Brain microvascular endothelial cell (primary cell): Measurements from ENCODE around the gene POLE.

ENCODE experiments used
- DNase-seq: peaks from one replicate; pipeline ENCODE4 v3.0.0-alpha.2; 2020
- H3K27ac ChIP-seq: fragments of 250-450 bp; sonication (Bioruptor Pico); 2 replicates; pipeline ENCODE4 v1.5.1; 2020; ENCODE audit warnings: mild to moderate bottlenecking, moderate library complexity
- H3K27me3 ChIP-seq: fragments of 250-450 bp; sonication (Bioruptor Pico); replicated peaks from 2 replicates; pipeline ENCODE4 v1.5.1; 2020; ENCODE audit warnings: mild to moderate bottlenecking
- H3K36me3 ChIP-seq: fragments of 250-450 bp; sonication (Bioruptor Pico); replicated peaks from 2 replicates; pipeline ENCODE4 v1.5.1; 2020; ENCODE audit warnings: mild to moderate bottlenecking
- H3K4me3 ChIP-seq: 2 replicates; pipeline ENCODE4 v1.5.1; 2011; ENCODE audit warnings: low read depth, mild to moderate bottlenecking, control low read depth, low read length, moderate library complexity
- CTCF ChIP-seq: IDR thresholded peaks from 2 replicates; pipeline ENCODE4 v1.5.1; 2011; ENCODE audit warnings: low read depth, mild to moderate bottlenecking, moderate library complexity, low read length, control low read depth, inconsistent platforms; ENCODE audit errors: missing control alignments
- in situ Hi-C: cut with HindIII; loops from 2 replicates; pipeline ENCODE4 v1.10.0; 2017; ENCODE audit warnings: low sequenced_read_pairs, low pct_ligation_motif_present

The POLE gene

DNA sequence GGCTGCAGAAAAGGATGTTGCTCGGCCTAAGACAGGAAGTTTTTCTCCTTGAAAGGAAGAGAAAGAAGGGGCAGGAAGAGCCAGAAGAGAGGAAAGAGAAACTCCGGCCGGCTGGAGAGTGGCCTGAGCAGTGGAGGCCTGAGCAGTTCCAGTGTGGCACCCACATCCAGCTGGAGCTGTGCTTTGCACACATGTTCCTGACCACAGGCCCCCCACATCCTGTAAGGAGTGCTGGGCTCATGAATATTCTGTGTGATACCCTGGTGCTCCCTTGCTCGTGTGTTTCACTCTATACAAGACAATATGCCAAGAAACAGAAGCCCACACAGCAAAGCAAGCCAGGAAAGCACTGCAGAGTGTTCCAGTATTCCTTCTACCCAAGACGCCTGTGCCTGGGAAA is 27.1 kb downstream of the POLE start:
- no peak overlapping the region for H3K4me3 ChIP-seq
- no peak overlapping the region for H3K27ac ChIP-seq
- H3K36me3 ChIP-seq = peaks cover 30% of the 10 kb centered on the region
- in situ Hi-C loops = no loop called here
- TF ChIP-seq CTCF = no peak
- no peaks in the 10 kb centered on the region for H3K27me3 ChIP-seq
- DNase-seq = no peak

DNA sequence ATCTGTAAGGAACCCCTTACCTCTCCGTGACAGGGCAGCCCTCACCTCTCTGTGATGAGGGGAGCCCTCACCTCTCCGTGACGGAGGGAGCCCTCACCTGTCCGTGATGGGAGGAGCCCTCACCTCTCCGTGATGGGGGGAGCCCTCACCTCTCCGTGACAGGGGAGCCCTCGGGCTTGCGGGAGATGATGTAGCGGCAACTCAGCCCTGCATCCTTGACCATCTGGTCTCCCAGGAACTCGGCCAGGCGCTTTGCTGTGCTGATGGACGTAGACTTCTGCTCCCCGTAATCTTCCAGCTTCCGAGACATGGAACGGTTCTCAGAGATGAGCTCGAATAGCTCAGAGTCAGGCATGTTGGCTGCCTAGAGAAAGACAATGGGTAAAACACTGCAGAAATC is 28.0 kb downstream of the POLE start:
- no peak for TF ChIP-seq CTCF
- Histone ChIP-seq H3K4me3 (no peak overlapping the region), H3K36me3 (peaks cover 28% of the 10 kb centered on the region), H3K27ac (no peak overlapping the region), H3K27me3 (no peaks in the 10 kb centered on the region)
- in situ Hi-C loops = no loop called here
- no peak for DNase-seq

- in situ Hi-C loops = no loop called here
- Histone ChIP-seq H3K36me3 (peaks cover 25% of the 10 kb centered on the region), H3K27me3 (no peaks in the 10 kb centered on the region), H3K27ac (no peak overlapping the region), H3K4me3 (no peak overlapping the region)
- no peak for DNase-seq
- no peak for TF ChIP-seq CTCF
These were observed 28.8 kb downstream of the POLE start for GRCh38 chr12:132658149-132658894.

DNA sequence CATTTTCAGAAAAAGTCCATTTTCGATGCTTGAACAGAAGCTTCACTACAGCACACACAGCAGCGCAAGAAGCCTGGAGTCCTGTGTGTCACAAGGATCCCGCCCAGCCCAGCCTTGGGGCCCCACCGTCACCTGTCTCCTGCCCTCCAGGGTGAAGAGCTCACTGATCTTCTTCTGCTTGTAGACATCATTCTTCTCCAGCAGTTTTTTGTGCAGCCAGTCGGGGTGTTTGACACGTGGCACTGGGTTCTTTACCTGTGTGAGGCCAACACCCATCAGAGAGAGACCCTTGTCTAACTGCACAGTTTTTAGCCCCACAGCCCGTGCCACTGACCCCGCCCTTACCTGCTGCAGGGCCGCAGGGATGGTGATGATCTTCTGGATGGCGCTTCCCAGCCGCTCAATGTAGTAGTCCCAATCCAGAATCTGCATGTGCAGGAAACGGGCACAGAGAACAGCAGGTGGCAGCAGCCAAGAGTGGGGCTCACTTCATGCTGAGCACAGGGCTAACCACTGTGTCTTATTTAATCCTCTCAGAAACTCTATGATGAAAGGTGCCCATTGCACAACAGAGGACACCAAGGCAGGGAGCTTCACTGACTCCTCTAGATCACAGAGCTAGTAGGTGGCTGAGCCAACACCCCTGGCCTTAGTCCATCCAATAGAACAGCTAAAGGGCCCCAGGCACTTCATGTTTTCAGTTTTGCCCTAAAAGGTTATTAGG is 30.0 kb downstream of the POLE start:
- DNase-seq = no peak
- Histone ChIP-seq H3K27me3 (no peaks in the 10 kb centered on the region), H3K36me3 (peaks cover 25% of the 10 kb centered on the region), H3K27ac (no peak overlapping the region), H3K4me3 (no peak overlapping the region)
- TF ChIP-seq CTCF = no peak
- in situ Hi-C loops = no loop called here

- peaks cover 18% of the 10 kb centered on the region for H3K36me3 ChIP-seq
- DNase-seq = no peak
- in situ Hi-C loops = no loop called here
- TF ChIP-seq CTCF = no peak
- H3K27me3 ChIP-seq = no peaks in the 10 kb centered on the region
- no peak overlapping the region for H3K4me3 ChIP-seq
- H3K27ac ChIP-seq = no peak overlapping the region
These were observed 33.4 kb downstream of the POLE start for GRCh38 chr12:132653567-132654290.
